K562 (cell line): Measurements from ENCODE around the gene RYR1. TPM values are rescaled to one million over a fixed set of nuclear protein-coding genes. Genes with fewer than 3 reads are reported as not detected.
A peak's percentile ranks its signal among the peaks of the same experiment; 100 is the strongest.

Experiments
- BRCA1 ChIP-seq, 2 experiments: fragments of 450-650 bp in 1 of 2; sonication (generic) in 1 of 2; formaldehyde crosslinking in 1 of 2; IDR thresholded peaks; 2 replicates each; pipeline versions ENCODE4 v1.5.0 to v1.6.1; 2017 to 2020; ENCODE audit warnings: mild to moderate bottlenecking in 1 of 2, missing genetic modification reagents in 1 of 2
- E2F3 ChIP-seq: fragments of 250-450 bp; sonication (Bioruptor Pico); IDR thresholded peaks from 2 replicates; pipeline ENCODE4 v1.4.0; 2020; ENCODE audit warnings: mild to moderate bottlenecking
- FOXK2 ChIP-seq, 2 experiments: fragments of 450-650 bp; IDR thresholded peaks in 1 of 2; conservative IDR thresholded peaks in 1 of 2; 2 replicates each; pipeline ENCODE4 v1.6.1; 2016; ENCODE audit warnings: low read depth in 2 of 2, mild to moderate bottlenecking in 1 of 2
- GATAD2A ChIP-seq: fragments of 450-650 bp; IDR thresholded peaks from 2 replicates; pipeline ENCODE4 v1.6.1; 2017
- JUND ChIP-seq, 2 experiments: IDR thresholded peaks; 2 replicates in 1 of 2; 3 replicates in 1 of 2; pipeline ENCODE4 v1.6.1; 2011; ENCODE audit warnings: borderline replicate concordance in 2 of 2, low read depth in 2 of 2, low read length in 2 of 2, improper control_type of control experiment in 1 of 2, missing biosample characterization in 1 of 2, missing genetic modification characterization in 1 of 2, missing genetic modification reagents in 1 of 2
- LARP7 ChIP-seq: fragments of 450-650 bp; IDR thresholded peaks from 2 replicates; pipeline ENCODE4 v1.6.1; 2016
- RBM17 ChIP-seq: fragments of 200-400 bp; formaldehyde crosslinking; IDR thresholded peaks from 2 replicates; pipeline ENCODE4 v1.6.1; 2017; ENCODE audit warnings: low read depth, mild to moderate bottlenecking, low read length, borderline replicate concordance
- STAG1 ChIP-seq: sonication (generic); formaldehyde crosslinking; IDR thresholded peaks from 2 replicates; pipeline ENCODE4 v1.5.0; 2020; ENCODE audit warnings: missing genetic modification reagents, borderline replicate concordance
- ZFP91 ChIP-seq: sonication (generic); formaldehyde crosslinking; IDR thresholded peaks from 2 replicates; pipeline ENCODE4 v1.8.0; 2022; ENCODE audit warnings: mild to moderate bottlenecking, missing genetic modification reagents
- ZNF584 ChIP-seq: fragments of 200-800 bp; sonication (Bioruptor generic); IDR thresholded peaks from 2 replicates; pipeline ENCODE4 v1.6.1; 2016; ENCODE audit warnings: low read depth, mild to moderate bottlenecking, missing genetic modification characterization, missing compliant biosample characterization
- polyA plus RNA-seq, 8 experiments: library from polyadenylated mRNA; depleted of rRNA in 4 of 8; stranded (reverse) in 5 of 8; unstranded in 3 of 8; fragments of >200 nt; fragmentation: Nextera tagmentation in 2 of 8; fragmentation: Illumina TruSeq in 1 of 8; extraction: Ambion mirVana in 2 of 8; extraction: Trizol in 1 of 8; gene quantifications; 2 replicates each; pipeline versions ENCODE4 v1.2.1 to v1.2.3, GENCODE V29; 2011 to 2014; ENCODE audit warnings: inconsistent platforms in 1 of 8, missing spikeins in 1 of 8
- total RNA-seq, 7 experiments: library from RNA; depleted of rRNA in 6 of 7; stranded (reverse); fragments of >200 nt in 6 of 7; fragmentation: Illumina TruSeq in 2 of 7; extraction: Trizol in 2 of 7; gene quantifications; 2 replicates each; pipeline versions ENCODE4 v1.2.1 to v1.2.3, GENCODE V29; 2011 to 2021; ENCODE audit warnings: low replicate concordance in 1 of 7
- TF ChIP-seq, protein P1 (sequence below): fragments of 450-650 bp; IDR thresholded peaks from 2 replicates; pipeline ENCODE4 v1.6.1; 2016; ENCODE audit warnings: mild to moderate bottlenecking, moderate library complexity

The RYR1 gene
- total and polyA plus RNA-seq, 9 of the 15 experiments (the other 6 are each of a cell fraction or from before 2014, with no cell fraction given) = 0.11 to 7.4 (median 3.7) TPM

GRCh38 chr19:38543807-38544568 lies 110.5 kb downstream of the RYR1 start (continued):
- TF ChIP-seq FOXK2 (conservative IDR thresholded peaks at IDR 0.05 in 1 of 2, IDR thresholded peaks at IDR 0.05 in 1 of 2; ENCODE audit: low read depth in 2 of 2) (peak; percentile 87 to 92), BRCA1 (IDR thresholded peaks at IDR 0.05) (no peak), BRCA1 (CRISPR knock-in tag; IDR thresholded peaks at IDR 0.05) (no peak), ZNF584 (0 out of 2 replicates have a peak, but pooled peaks have one; percentile 23), STAG1 (CRISPR knock-in tag) (no peak), GATAD2A (peak; percentile 90; the same call in 1 of the 2 replicates), ZFP91 (CRISPR knock-in tag) (no peak), RBM17 (no peak), JUND (IDR thresholded peaks at IDR 0.05; ENCODE audit: borderline replicate concordance, low read depth, low read length) (peak; percentile 100), JUND (tag; IDR thresholded peaks at IDR 0.05; ENCODE audit: borderline replicate concordance, low read depth, low read length) (peak; percentile 100), E2F3 (no peak), LARP7 (no peak; the same call in 1 of the 2 replicates)
- TF ChIP-seq, protein P1, sequence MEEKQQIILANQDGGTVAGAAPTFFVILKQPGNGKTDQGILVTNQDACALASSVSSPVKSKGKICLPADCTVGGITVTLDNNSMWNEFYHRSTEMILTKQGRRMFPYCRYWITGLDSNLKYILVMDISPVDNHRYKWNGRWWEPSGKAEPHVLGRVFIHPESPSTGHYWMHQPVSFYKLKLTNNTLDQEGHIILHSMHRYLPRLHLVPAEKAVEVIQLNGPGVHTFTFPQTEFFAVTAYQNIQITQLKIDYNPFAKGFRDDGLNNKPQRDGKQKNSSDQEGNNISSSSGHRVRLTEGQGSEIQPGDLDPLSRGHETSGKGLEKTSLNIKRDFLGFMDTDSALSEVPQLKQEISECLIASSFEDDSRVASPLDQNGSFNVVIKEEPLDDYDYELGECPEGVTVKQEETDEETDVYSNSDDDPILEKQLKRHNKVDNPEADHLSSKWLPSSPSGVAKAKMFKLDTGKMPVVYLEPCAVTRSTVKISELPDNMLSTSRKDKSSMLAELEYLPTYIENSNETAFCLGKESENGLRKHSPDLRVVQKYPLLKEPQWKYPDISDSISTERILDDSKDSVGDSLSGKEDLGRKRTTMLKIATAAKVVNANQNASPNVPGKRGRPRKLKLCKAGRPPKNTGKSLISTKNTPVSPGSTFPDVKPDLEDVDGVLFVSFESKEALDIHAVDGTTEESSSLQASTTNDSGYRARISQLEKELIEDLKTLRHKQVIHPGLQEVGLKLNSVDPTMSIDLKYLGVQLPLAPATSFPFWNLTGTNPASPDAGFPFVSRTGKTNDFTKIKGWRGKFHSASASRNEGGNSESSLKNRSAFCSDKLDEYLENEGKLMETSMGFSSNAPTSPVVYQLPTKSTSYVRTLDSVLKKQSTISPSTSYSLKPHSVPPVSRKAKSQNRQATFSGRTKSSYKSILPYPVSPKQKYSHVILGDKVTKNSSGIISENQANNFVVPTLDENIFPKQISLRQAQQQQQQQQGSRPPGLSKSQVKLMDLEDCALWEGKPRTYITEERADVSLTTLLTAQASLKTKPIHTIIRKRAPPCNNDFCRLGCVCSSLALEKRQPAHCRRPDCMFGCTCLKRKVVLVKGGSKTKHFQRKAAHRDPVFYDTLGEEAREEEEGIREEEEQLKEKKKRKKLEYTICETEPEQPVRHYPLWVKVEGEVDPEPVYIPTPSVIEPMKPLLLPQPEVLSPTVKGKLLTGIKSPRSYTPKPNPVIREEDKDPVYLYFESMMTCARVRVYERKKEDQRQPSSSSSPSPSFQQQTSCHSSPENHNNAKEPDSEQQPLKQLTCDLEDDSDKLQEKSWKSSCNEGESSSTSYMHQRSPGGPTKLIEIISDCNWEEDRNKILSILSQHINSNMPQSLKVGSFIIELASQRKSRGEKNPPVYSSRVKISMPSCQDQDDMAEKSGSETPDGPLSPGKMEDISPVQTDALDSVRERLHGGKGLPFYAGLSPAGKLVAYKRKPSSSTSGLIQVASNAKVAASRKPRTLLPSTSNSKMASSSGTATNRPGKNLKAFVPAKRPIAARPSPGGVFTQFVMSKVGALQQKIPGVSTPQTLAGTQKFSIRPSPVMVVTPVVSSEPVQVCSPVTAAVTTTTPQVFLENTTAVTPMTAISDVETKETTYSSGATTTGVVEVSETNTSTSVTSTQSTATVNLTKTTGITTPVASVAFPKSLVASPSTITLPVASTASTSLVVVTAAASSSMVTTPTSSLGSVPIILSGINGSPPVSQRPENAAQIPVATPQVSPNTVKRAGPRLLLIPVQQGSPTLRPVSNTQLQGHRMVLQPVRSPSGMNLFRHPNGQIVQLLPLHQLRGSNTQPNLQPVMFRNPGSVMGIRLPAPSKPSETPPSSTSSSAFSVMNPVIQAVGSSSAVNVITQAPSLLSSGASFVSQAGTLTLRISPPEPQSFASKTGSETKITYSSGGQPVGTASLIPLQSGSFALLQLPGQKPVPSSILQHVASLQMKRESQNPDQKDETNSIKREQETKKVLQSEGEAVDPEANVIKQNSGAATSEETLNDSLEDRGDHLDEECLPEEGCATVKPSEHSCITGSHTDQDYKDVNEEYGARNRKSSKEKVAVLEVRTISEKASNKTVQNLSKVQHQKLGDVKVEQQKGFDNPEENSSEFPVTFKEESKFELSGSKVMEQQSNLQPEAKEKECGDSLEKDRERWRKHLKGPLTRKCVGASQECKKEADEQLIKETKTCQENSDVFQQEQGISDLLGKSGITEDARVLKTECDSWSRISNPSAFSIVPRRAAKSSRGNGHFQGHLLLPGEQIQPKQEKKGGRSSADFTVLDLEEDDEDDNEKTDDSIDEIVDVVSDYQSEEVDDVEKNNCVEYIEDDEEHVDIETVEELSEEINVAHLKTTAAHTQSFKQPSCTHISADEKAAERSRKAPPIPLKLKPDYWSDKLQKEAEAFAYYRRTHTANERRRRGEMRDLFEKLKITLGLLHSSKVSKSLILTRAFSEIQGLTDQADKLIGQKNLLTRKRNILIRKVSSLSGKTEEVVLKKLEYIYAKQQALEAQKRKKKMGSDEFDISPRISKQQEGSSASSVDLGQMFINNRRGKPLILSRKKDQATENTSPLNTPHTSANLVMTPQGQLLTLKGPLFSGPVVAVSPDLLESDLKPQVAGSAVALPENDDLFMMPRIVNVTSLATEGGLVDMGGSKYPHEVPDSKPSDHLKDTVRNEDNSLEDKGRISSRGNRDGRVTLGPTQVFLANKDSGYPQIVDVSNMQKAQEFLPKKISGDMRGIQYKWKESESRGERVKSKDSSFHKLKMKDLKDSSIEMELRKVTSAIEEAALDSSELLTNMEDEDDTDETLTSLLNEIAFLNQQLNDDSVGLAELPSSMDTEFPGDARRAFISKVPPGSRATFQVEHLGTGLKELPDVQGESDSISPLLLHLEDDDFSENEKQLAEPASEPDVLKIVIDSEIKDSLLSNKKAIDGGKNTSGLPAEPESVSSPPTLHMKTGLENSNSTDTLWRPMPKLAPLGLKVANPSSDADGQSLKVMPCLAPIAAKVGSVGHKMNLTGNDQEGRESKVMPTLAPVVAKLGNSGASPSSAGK = peak; percentile 93
